H1 (cell line): ENCODE measurements around the gene SERPINB6. TPM values are rescaled to one million over a fixed set of nuclear protein-coding genes. Genes with fewer than 3 reads are reported as not detected.

Source experiments
- MAFK ChIP-seq: IDR thresholded peaks from 2 replicates; pipeline ENCODE4 v1.6.1; 2012; ENCODE audit warnings: low read depth, mild to moderate bottlenecking, improper control_type of control experiment, low read length
- polyA plus RNA-seq, 7 experiments: library from polyadenylated mRNA; depleted of rRNA in 3 of 7; stranded (reverse) in 5 of 7; unstranded in 2 of 7; fragments of >200 nt in 5 of 7; fragments of 200-250 nt in 2 of 7; gene quantifications; 1 replicate in 5 of 7; 2 replicates in 1 of 7; 4 replicates in 1 of 7; pipeline versions ENCODE4 v1.2.1 to v1.2.3, GENCODE V29; 2011 to 2013; ENCODE audit warnings: missing spikeins in 2 of 7, mixed read lengths in 2 of 7
- total RNA-seq: library from RNA; stranded (reverse); fragmentation: NEBNext Ultra II Directional; extraction: Animal tissue kit (Norgen Biotek cat#: 25700); gene quantifications from 2 replicates; pipeline ENCODE4 v1.2.1, GENCODE V29; 2021

SERPINB6 gene
- total and polyA plus RNA-seq, 2 of the 8 experiments (the other 6 are each of a cell fraction or from before 2014, with no cell fraction given) = 27.2 to 29.4 TPM

DNA sequence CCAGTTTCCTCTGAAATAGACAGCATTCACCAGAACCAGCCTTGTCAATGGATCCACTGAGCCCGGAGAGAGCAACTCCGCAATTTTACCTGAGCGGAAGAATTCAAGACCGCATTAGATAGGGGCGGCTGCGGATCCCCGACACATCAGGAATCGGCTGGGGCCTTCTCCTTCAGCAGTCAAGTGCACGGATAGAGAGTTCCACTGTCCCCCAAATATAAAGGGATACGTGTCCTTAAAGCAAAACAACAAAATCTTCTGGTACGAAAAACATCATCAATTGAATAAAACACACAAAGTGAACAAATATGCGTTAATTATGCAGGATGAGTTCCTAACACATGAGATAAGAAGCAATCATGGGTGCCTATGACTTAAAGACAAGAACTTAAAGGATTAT lies 18.3 kb downstream of the SERPINB6 start (continued):
- no peak for TF ChIP-seq MAFK
